Astrocyte (in vitro differentiated cells and primary cell): Measurements from ENCODE around the gene SLC6A3. TPM values are rescaled to one million over a fixed set of nuclear protein-coding genes. Genes with fewer than 3 reads are reported as not detected.

Source experiments
- DNase-seq: peaks from one replicate; pipeline ENCODE4 v3.0.0-alpha.2; 2010; ENCODE audit warnings: low read depth
- FAIRE-seq: peaks from 2 replicates; lab custom pipeline; 2011; peaks lifted over from hg19 to GRCh38; lab: Jason Lieb, UNC
- H2AFZ ChIP-seq: 2 replicates; pipeline ENCODE4 v1.6.0; 2012; ENCODE audit warnings: low read depth, low read length, inconsistent platforms
- H3K27ac ChIP-seq: 2 replicates; pipeline ENCODE4 v1.5.1; 2011; ENCODE audit warnings: low read depth, low read length, inconsistent platforms
- H3K27me3 ChIP-seq: 2 replicates; pipeline ENCODE4 v1.6.0; 2011; ENCODE audit warnings: low read length, inconsistent platforms; ENCODE audit not compliant: insufficient read depth
- H3K36me3 ChIP-seq: 2 replicates; pipeline ENCODE4 v1.5.1; 2011; ENCODE audit warnings: low read length, inconsistent platforms; ENCODE audit not compliant: insufficient read depth
- H3K4me1 ChIP-seq: 2 replicates; pipeline ENCODE4 v1.5.1; 2011; ENCODE audit warnings: low read length, inconsistent platforms; ENCODE audit not compliant: insufficient read depth
- H3K4me2 ChIP-seq: 2 replicates; pipeline ENCODE4 v1.6.0; 2012; ENCODE audit warnings: low read length, inconsistent platforms
- H3K4me3 ChIP-seq: 2 replicates; pipeline ENCODE4 v1.5.1; 2011; ENCODE audit warnings: low read depth, mild to moderate bottlenecking, low read length, inconsistent platforms; ENCODE audit not compliant: insufficient read depth
- H3K79me2 ChIP-seq: 2 replicates; pipeline ENCODE4 v1.6.0; 2012; ENCODE audit warnings: mild to moderate bottlenecking, low read length, inconsistent platforms; ENCODE audit not compliant: insufficient read depth
- H3K9ac ChIP-seq: 2 replicates; pipeline ENCODE4 v1.6.0; 2012; ENCODE audit warnings: mild to moderate bottlenecking, low read length, inconsistent platforms
- H3K9me3 ChIP-seq: 2 replicates; pipeline ENCODE4 v1.5.1; 2012; ENCODE audit warnings: low read depth, mild to moderate bottlenecking, low read length, inconsistent platforms; ENCODE audit not compliant: insufficient read depth
- H4K20me1 ChIP-seq: 2 replicates; pipeline ENCODE4 v1.6.0; 2012; ENCODE audit warnings: low read length, inconsistent platforms; ENCODE audit not compliant: insufficient read depth
- H3K27ac Mint-ChIP-seq: one replicate; pipeline ENCODE4 v1.8.0; 2021; ENCODE audit warnings: mild to moderate bottlenecking, mixed read lengths; ENCODE audit not compliant: unreplicated experiment
- H3K27me3 Mint-ChIP-seq: one replicate; pipeline ENCODE4 v1.8.0; 2021; ENCODE audit warnings: low read depth, mixed read lengths; ENCODE audit not compliant: unreplicated experiment
- H3K36me3 Mint-ChIP-seq: one replicate; pipeline ENCODE4 v1.8.0; 2021; ENCODE audit warnings: low read depth, mixed read lengths; ENCODE audit not compliant: unreplicated experiment
- H3K4me1 Mint-ChIP-seq: one replicate; pipeline ENCODE4 v1.8.0; 2021; ENCODE audit warnings: low read depth, mixed read lengths; ENCODE audit not compliant: unreplicated experiment
- H3K4me3 Mint-ChIP-seq: one replicate; pipeline ENCODE4 v1.8.0; 2021; ENCODE audit warnings: mild to moderate bottlenecking, moderate library complexity, mixed read lengths; ENCODE audit not compliant: unreplicated experiment
- H3K9me3 Mint-ChIP-seq: one replicate; pipeline ENCODE4 v1.8.0; 2021; ENCODE audit warnings: mild to moderate bottlenecking, mixed read lengths; ENCODE audit not compliant: unreplicated experiment
- CTCF ChIP-seq: IDR thresholded peaks from 2 replicates; pipeline ENCODE4 v1.5.1; 2011; ENCODE audit warnings: low read depth, mild to moderate bottlenecking, inconsistent platforms, low read length, moderate library complexity; ENCODE audit not compliant: insufficient read depth
- EZH2 ChIP-seq: IDR thresholded peaks from 2 replicates; pipeline ENCODE4 v1.6.1; 2012; ENCODE audit warnings: mild to moderate bottlenecking, low read length, inconsistent platforms; ENCODE audit not compliant: insufficient read depth
- total RNA-seq: library from RNA; stranded (reverse); gene quantifications from 2 replicates; pipeline ENCODE4 v1.2.1, GENCODE V29; 2021

SLC6A3 gene
- total RNA-seq, 1 donor from 2014 or later, result 0.07 TPM

- peaks cover 6% of the 10 kb centered on the region for H3K36me3 ChIP-seq
- no peak overlapping the region for H3K27ac Mint-ChIP-seq
Measured at GRCh38 chr5:1492757-1493156, 47.5 kb upstream of the SLC6A3 start.

GRCh38 chr5:1490376-1490775 lies 45.1 kb upstream of the SLC6A3 start:
- Histone ChIP-seq H3K4me3 (no peak overlapping the region), H3K27ac (no peak overlapping the region)

More at GRCh38 chr5:1492757-1493156, 47.5 kb upstream of the SLC6A3 start:
- H3K9ac ChIP-seq, result no peak overlapping the region
- H3K4me3 ChIP-seq, result no peak overlapping the region
- peaks cover 16% of the 10 kb centered on the region for H3K4me1 ChIP-seq
- Mint-ChIP-seq H3K27me3 (no peaks in the 10 kb centered on the region), H3K36me3 (peaks cover 26% of the 10 kb centered on the region), H3K4me3 (no peak overlapping the region), H3K4me1 (peaks cover 12% of the 10 kb centered on the region), H3K9me3 (no peaks in the 10 kb centered on the region)
- H3K79me2 ChIP-seq, result peaks cover 8% of the 10 kb centered on the region
- DNase-seq (no peak), FAIRE-seq (no peak)
- no peaks in the 10 kb centered on the region for H3K27me3 ChIP-seq
- H2AFZ ChIP-seq, result no peak overlapping the region
- no peaks in the 10 kb centered on the region for H3K9me3 ChIP-seq
- H3K4me2 ChIP-seq, result no peak overlapping the region
- H3K27ac ChIP-seq, result no peak overlapping the region
- no peak for TF ChIP-seq EZH2
- no peak for TF ChIP-seq CTCF
- peaks cover 82% of the 10 kb centered on the region for H4K20me1 ChIP-seq

More at GRCh38 chr5:1490376-1490775, 45.1 kb upstream of the SLC6A3 start:
- H3K27ac Mint-ChIP-seq, result no peak overlapping the region
- Histone ChIP-seq H2AFZ (no peak overlapping the region), H3K4me2 (no peak overlapping the region), H3K9me3 (no peaks in the 10 kb centered on the region), H3K36me3 (peaks cover 6% of the 10 kb centered on the region), H3K4me1 (peaks cover 16% of the 10 kb centered on the region), H4K20me1 (peaks cover 78% of the 10 kb centered on the region), H3K79me2 (no peaks in the 10 kb centered on the region), H3K9ac (no peak overlapping the region), H3K27me3 (no peaks in the 10 kb centered on the region)
- no peaks in the 10 kb centered on the region for H3K9me3 Mint-ChIP-seq
- no peaks in the 10 kb centered on the region for H3K27me3 Mint-ChIP-seq
- TF ChIP-seq EZH2 (no peak), CTCF (no peak)
- FAIRE-seq, result no peak
- H3K4me1 Mint-ChIP-seq, result peaks cover 12% of the 10 kb centered on the region
- H3K36me3 Mint-ChIP-seq, result peaks cover 20% of the 10 kb centered on the region
- no peak overlapping the region for H3K4me3 Mint-ChIP-seq
- DNase-seq, result no peak
